HepG2 (cell line): ENCODE results near the gene FASTK. TPM values are rescaled to one million over a fixed set of nuclear protein-coding genes. Genes with fewer than 3 reads are reported as not detected.

ENCODE experiments used
- ATAC-seq: fragments of 200-7000 bp; cut with Tn5 transposase; 3 replicates; pipeline ENCODE4 v1.9.1; 2020; ENCODE audit warnings: mild to moderate bottlenecking, moderate library complexity
- BruUV-seq: library from RNA; stranded (reverse); fragments of 400-500 nt; replicated peaks from 2 replicates; lab custom pipeline; 2021; lab: Mats Ljungman, UMichigan
- CTCF ChIA-PET: fragments of 300-600 bp; formaldehyde crosslinking; extraction: SDS; loops from one replicate; lab custom pipeline; 2021; ENCODE audit warnings: low total read pairs, inconsistent platforms, low intra/inter-chr PET ratio; lab: Yijun Ruan, JAX
- POLR2A ChIA-PET: fragments of 350-600 bp; sonication (Branson Sonifier 250); formaldehyde crosslinking; loops from one replicate; lab custom pipeline; 2020; ENCODE audit warnings: antibody characterized with exemption, inconsistent platforms; lab: Yijun Ruan, JAX
- DNase-seq: peaks from one replicate; pipeline ENCODE4 v3.0.0-alpha.2; 2015; ENCODE audit warnings: low spot score
- FAIRE-seq: peaks from 3 replicates; lab custom pipeline; 2011; peaks lifted over from hg19 to GRCh38; lab: Jason Lieb, UNC
- H2AFZ ChIP-seq: one replicate; pipeline ENCODE4 v1.6.1; 2011; ENCODE audit warnings: low read length, inconsistent platforms
- H3K27ac ChIP-seq: fragments of 300-600 bp; 3 replicates; pipeline ENCODE4 v1.8.0; 2011; ENCODE audit warnings: mixed run types, mild to moderate bottlenecking, mixed read lengths, low read length, inconsistent platforms; ENCODE audit not compliant: insufficient read depth; ENCODE audit errors: extremely low read length
- H3K27me3 ChIP-seq, 2 experiments: fragments of 200-600 bp in 1 of 2; 2 replicates in 1 of 2; 3 replicates in 1 of 2; pipeline versions ENCODE4 v1.6.0 to v1.8.0; 2011; ENCODE audit warnings: low read length in 2 of 2, mild to moderate bottlenecking in 2 of 2, moderate library complexity in 2 of 2, inconsistent platforms in 1 of 2; ENCODE audit not compliant: insufficient read depth in 2 of 2, control insufficient read depth in 1 of 2
- H3K36me3 ChIP-seq, 2 experiments: fragments of 200-600 bp in 1 of 2; replicated peaks in 1 of 2; 2 replicates in 1 of 2; 3 replicates in 1 of 2; pipeline versions ENCODE4 v1.5.1 to v1.8.0; 2011; ENCODE audit warnings: low read length in 2 of 2, inconsistent platforms in 1 of 2; ENCODE audit not compliant: insufficient read depth in 2 of 2, control insufficient read depth in 1 of 2
- H3K4me1 ChIP-seq: 2 replicates; pipeline ENCODE4 v1.5.1; 2012; ENCODE audit warnings: low read length, inconsistent platforms; ENCODE audit not compliant: insufficient read depth
- H3K4me2 ChIP-seq: 2 replicates; pipeline ENCODE4 v1.6.0; 2011; ENCODE audit warnings: low read depth, low read length, inconsistent platforms
- H3K4me3 ChIP-seq, 3 experiments: fragments of 200-600 bp in 1 of 3; sonication (generic), shearing (Covaris generic) in 1 of 3; replicated peaks in 1 of 3; 2 replicates each; pipeline ENCODE4 v1.5.1; 2011 to 2016; ENCODE audit warnings: low read length in 3 of 3, inconsistent platforms in 2 of 3, low read depth in 2 of 3, mild to moderate bottlenecking in 2 of 3, control low read depth in 1 of 3, mixed read lengths in 1 of 3; ENCODE audit not compliant: insufficient read depth in 1 of 3
- H3K79me2 ChIP-seq: one replicate; pipeline ENCODE4 v1.6.1; 2011; ENCODE audit warnings: low read length, inconsistent platforms; ENCODE audit not compliant: insufficient read depth
- H3K9ac ChIP-seq: 2 replicates; pipeline ENCODE4 v1.6.0; 2011; ENCODE audit warnings: mild to moderate bottlenecking, low read depth, low read length, inconsistent platforms; ENCODE audit not compliant: insufficient read depth
- H3K9me3 ChIP-seq: 2 replicates; pipeline ENCODE4 v1.5.1; 2012; ENCODE audit warnings: mild to moderate bottlenecking, low read length
- H4K20me1 ChIP-seq: 2 replicates; pipeline ENCODE4 v1.6.0; 2011; ENCODE audit warnings: inconsistent platforms, mild to moderate bottlenecking, low read length, moderate library complexity; ENCODE audit not compliant: insufficient read depth
- ESRRA ChIP-seq: sonication (generic); formaldehyde crosslinking; IDR thresholded peaks from 2 replicates; pipeline ENCODE4 v1.5.1; 2020; ENCODE audit warnings: mild to moderate bottlenecking, low read depth, missing genetic modification reagents
- HHEX ChIP-seq: IDR thresholded peaks from 2 replicates; pipeline ENCODE4 v1.6.1; 2016; ENCODE audit warnings: control low read depth
- MTF1 ChIP-seq: sonication (generic); formaldehyde crosslinking; IDR thresholded peaks from 2 replicates; pipeline ENCODE4 v1.5.0; 2020; ENCODE audit warnings: missing genetic modification reagents
- NR2F6 ChIP-seq, 2 experiments: IDR thresholded peaks; 2 replicates each; pipeline ENCODE4 v1.6.1; 2016; ENCODE audit warnings: antibody characterized with exemption in 1 of 2, mild to moderate bottlenecking in 1 of 2
- SMAD9 ChIP-seq: sonication (generic); formaldehyde crosslinking; IDR thresholded peaks from 2 replicates; pipeline ENCODE4 v1.5.1; 2020; ENCODE audit warnings: mild to moderate bottlenecking, missing genetic modification reagents
- ZNF552 ChIP-seq: sonication (generic); formaldehyde crosslinking; IDR thresholded peaks from 2 replicates; pipeline ENCODE4 v1.9.0; 2022; ENCODE audit warnings: missing genetic modification reagents, mild to moderate bottlenecking, borderline replicate concordance
- ZNF709 ChIP-seq: sonication (generic); formaldehyde crosslinking; IDR thresholded peaks from 2 replicates; pipeline ENCODE4 v1.5.0; 2020; ENCODE audit warnings: mild to moderate bottlenecking, missing genetic modification reagents
- WGBS: methylation state at CpG from one replicate; pipeline ENCODE4 v1.1.6; 2017; ENCODE audit warnings: low lambda C conversion rate; 5-methylcytosine and 5-hydroxymethylcytosine counted together
- in situ Hi-C: cut with HindIII; loops from 2 replicates; pipeline ENCODE4 v1.10.0; 2017; ENCODE audit warnings: low pct_unique_long_range_greater_than_20kb; ENCODE audit not compliant: extremely low pct_ligation_motif_present
- intact Hi-C: fragments of 100-400 bp; cut with micrococcal nuclease; formaldehyde crosslinking; loops from one replicate; pipeline ENCODE4 v1.10.0; 2022; ENCODE audit not compliant: unreplicated experiment
- polyA plus RNA-seq, 8 experiments: library from polyadenylated mRNA; depleted of rRNA in 3 of 8; stranded (reverse) in 7 of 8; unstranded in 1 of 8; fragments of >200 nt; fragmentation: Illumina TruSeq in 4 of 8; extraction: Trizol in 4 of 8; gene quantifications; 2 replicates each; pipeline versions ENCODE4 v1.2.1 to v1.2.3, GENCODE V29; 2011 to 2016; ENCODE audit warnings: low read depth in 4 of 8, missing spikeins in 1 of 8, mixed read lengths in 1 of 8; ENCODE audit not compliant: insufficient read depth in 1 of 8
- total RNA-seq, 5 experiments: library from RNA; depleted of rRNA; stranded (reverse); fragments of >200 nt; fragmentation: Illumina TruSeq; extraction: Trizol; gene quantifications; 2 replicates each; pipeline ENCODE4 v1.2.3, GENCODE V29; 2016; ENCODE audit warnings: low read depth in 1 of 5
- TF ChIP-seq, protein P1 (sequence below): IDR thresholded peaks from 2 replicates; pipeline ENCODE4 v1.6.1; 2016; ENCODE audit warnings: low read depth, missing genetic modification reagents, missing compliant biosample characterization
- TF ChIP-seq, protein P2 (sequence below): sonication (generic); formaldehyde crosslinking; IDR thresholded peaks from 2 replicates; pipeline ENCODE4 v1.9.0; 2022; ENCODE audit warnings: low read depth, missing genetic modification reagents
- TF ChIP-seq, protein P3 (sequence below): sonication (generic); formaldehyde crosslinking; IDR thresholded peaks from 2 replicates; pipeline ENCODE4 v1.9.0; 2021; ENCODE audit warnings: missing genetic modification reagents, mild to moderate bottlenecking, borderline replicate concordance

Gene FASTK
- total and polyA plus RNA-seq, 2 of the 13 experiments (the other 11 are each of a cell fraction or from before 2014, with no cell fraction given) = 52.9 to 55.7 TPM

DNA sequence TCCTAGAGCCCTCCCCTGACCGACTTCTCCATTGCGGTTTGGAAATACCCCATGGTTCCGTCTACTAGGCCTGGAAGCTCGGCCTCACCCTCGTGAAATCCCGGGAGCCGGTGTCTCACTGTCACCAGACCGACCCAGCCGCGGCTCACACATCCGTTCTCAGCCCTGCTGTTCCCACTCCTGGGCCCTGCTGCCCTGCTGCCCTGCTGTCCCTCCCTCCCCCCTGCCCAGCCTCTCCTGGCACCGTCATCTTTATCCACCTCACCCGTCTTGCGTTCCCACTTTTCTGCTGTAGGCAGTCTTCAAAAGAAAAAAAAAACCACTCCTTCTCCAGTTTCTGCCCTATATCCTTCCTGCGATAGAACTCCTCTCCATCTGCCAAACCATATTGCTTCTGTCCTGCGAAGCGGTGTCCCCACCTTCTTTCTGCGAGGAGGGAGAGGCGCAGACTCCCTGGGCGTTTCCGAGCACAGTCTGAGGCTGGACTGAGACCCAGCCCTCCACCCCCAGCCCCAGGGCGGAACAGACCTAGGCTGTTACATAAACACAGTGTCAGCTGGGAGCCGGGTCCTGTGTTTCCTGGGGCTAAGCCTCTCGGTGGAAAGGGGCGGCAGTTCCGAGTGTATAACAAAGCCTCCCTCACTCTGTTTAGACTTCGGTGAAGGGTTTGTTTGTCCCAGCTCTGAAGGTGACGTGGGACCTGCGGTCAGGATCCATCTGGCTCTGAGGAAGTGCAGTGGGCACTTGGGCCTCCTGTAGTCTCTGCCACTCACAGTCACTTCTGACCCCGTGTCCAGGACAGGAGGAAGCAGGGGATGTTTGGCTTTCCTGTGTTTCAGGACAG, 8.5 kb upstream of the FASTK start (continued):
- TF ChIP-seq, protein P1, sequence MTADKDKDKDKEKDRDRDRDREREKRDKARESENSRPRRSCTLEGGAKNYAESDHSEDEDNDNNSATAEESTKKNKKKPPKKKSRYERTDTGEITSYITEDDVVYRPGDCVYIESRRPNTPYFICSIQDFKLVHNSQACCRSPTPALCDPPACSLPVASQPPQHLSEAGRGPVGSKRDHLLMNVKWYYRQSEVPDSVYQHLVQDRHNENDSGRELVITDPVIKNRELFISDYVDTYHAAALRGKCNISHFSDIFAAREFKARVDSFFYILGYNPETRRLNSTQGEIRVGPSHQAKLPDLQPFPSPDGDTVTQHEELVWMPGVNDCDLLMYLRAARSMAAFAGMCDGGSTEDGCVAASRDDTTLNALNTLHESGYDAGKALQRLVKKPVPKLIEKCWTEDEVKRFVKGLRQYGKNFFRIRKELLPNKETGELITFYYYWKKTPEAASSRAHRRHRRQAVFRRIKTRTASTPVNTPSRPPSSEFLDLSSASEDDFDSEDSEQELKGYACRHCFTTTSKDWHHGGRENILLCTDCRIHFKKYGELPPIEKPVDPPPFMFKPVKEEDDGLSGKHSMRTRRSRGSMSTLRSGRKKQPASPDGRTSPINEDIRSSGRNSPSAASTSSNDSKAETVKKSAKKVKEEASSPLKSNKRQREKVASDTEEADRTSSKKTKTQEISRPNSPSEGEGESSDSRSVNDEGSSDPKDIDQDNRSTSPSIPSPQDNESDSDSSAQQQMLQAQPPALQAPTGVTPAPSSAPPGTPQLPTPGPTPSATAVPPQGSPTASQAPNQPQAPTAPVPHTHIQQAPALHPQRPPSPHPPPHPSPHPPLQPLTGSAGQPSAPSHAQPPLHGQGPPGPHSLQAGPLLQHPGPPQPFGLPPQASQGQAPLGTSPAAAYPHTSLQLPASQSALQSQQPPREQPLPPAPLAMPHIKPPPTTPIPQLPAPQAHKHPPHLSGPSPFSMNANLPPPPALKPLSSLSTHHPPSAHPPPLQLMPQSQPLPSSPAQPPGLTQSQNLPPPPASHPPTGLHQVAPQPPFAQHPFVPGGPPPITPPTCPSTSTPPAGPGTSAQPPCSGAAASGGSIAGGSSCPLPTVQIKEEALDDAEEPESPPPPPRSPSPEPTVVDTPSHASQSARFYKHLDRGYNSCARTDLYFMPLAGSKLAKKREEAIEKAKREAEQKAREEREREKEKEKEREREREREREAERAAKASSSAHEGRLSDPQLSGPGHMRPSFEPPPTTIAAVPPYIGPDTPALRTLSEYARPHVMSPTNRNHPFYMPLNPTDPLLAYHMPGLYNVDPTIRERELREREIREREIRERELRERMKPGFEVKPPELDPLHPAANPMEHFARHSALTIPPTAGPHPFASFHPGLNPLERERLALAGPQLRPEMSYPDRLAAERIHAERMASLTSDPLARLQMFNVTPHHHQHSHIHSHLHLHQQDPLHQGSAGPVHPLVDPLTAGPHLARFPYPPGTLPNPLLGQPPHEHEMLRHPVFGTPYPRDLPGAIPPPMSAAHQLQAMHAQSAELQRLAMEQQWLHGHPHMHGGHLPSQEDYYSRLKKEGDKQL (CRISPR knock-in tag) = no peak
- TF ChIP-seq MTF1 (CRISPR knock-in tag) = no peak
- no peak for TF ChIP-seq HHEX (CRISPR knock-in tag)
- TF ChIP-seq, all 625 proteins: peak for 66

DNA sequence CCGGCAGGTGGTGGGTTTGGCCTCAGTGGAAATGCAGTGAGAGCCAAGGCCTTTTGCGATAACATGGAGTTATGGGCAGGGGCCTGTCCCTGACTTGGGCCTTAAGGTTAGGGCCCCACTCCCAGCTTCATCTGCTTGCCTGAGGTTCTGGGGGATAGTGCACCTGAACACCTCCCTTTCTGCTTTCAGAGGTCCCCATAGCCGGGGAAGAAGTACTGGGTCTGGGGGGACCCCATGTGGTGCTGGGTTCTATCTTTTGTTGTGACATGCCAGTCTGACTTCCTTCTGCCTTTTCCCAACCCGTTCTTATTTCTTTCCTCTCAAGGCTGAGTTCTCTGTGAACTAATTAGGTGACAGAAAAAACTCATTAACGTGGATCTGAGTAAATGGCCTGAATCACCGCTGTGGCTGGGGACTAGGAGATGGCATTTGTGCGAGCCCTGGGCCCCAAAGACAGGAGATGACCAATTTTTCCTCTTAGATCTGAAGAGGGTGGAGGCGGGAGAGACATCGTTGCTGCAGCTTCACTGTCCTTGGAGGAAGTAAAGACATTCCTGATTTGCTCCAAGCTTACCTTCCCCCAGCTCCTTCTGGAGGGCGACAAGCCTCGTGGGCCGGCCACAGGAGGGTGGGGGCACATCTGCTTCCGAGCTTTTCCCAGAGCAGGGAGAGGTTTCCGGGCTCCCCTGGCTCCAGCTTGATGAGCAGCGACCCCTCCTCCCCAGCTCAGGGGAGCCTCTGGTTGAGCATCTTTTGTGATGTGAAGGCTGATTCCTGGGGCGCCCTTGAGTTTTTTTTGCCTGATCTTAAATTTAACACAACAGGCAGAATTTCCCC, 7.6 kb upstream of the FASTK start:
- H3K4me3 ChIP-seq = peak overlapping the region; percentile 93 to 98 (median 95)
- no peak overlapping the region for H2AFZ ChIP-seq
- H3K79me2 ChIP-seq = peaks cover 64% of the 10 kb centered on the region
- intact Hi-C loops = loop anchor here (10.0 kb wide), 1 partner anchor 157 kb away; the partner anchor contains the start of gene SMARCD3
- in situ Hi-C loops = no loop called here
- H3K9me3 ChIP-seq = no peaks in the 10 kb centered on the region
- peaks cover 66% of the 10 kb centered on the region for H3K4me1 ChIP-seq
- H3K27me3 ChIP-seq = no peaks in the 10 kb centered on the region
- ATAC-seq (no peak), FAIRE-seq (no peak), DNase-seq (no peak)
- H4K20me1 ChIP-seq = peaks cover 46% of the 10 kb centered on the region
- TSS peak; percentile 48 for BruUV-seq
- ChIA-PET CTCF (interaction anchor here (2.2 kb wide), 1 partner anchor 23 kb away, joined by 6 read pairs; no protein-coding TSS in a partner anchor), POLR2A (interaction anchor here (0.6 to 6.7 kb wide), 8 partner anchors 7 to 681 kb away, joined by 3 to 82 read pairs (median 4); partner anchors contain the start of genes ABCB8 and FASTK)
- H3K27ac ChIP-seq = peak overlapping the region; percentile 70
- H3K36me3 ChIP-seq = peaks cover 6 to 19% of the 10 kb centered on the region in 2 experiments; a peak in 4 of 5 replicates
- H3K4me2 ChIP-seq = peak overlapping the region; percentile 97
- peak overlapping the region; percentile 88 for H3K9ac ChIP-seq
- WGBS = 39% methylated on average over 12 of the region's 16 CpGs
- TF ChIP-seq ZNF709 (CRISPR knock-in tag) (0 out of 2 replicates have a peak, but pooled peaks have one; percentile 8), ZNF552 (CRISPR knock-in tag) (0 out of 2 replicates have a peak, but pooled peaks have one; percentile 60), ESRRA (no peak), SMAD9 (CRISPR knock-in tag) (no peak), NR2F6 (IDR thresholded peaks at IDR 0.05) (0 out of 2 replicates have a peak, but pooled peaks have one; percentile 4), NR2F6 (CRISPR knock-in tag; IDR thresholded peaks at IDR 0.05) (no peak)
- TF ChIP-seq, protein P2, sequence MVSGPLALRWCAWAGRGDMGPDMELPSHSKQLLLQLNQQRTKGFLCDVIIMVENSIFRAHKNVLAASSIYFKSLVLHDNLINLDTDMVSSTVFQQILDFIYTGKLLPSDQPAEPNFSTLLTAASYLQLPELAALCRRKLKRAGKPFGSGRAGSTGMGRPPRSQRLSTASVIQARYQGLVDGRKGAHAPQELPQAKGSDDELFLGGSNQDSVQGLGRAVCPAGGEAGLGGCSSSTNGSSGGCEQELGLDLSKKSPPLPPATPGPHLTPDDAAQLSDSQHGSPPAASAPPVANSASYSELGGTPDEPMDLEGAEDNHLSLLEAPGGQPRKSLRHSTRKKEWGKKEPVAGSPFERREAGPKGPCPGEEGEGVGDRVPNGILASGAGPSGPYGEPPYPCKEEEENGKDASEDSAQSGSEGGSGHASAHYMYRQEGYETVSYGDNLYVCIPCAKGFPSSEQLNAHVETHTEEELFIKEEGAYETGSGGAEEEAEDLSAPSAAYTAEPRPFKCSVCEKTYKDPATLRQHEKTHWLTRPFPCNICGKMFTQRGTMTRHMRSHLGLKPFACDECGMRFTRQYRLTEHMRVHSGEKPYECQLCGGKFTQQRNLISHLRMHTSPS = peak; percentile 12; the same call in 1 of the 2 replicates
- TF ChIP-seq, protein P3, sequence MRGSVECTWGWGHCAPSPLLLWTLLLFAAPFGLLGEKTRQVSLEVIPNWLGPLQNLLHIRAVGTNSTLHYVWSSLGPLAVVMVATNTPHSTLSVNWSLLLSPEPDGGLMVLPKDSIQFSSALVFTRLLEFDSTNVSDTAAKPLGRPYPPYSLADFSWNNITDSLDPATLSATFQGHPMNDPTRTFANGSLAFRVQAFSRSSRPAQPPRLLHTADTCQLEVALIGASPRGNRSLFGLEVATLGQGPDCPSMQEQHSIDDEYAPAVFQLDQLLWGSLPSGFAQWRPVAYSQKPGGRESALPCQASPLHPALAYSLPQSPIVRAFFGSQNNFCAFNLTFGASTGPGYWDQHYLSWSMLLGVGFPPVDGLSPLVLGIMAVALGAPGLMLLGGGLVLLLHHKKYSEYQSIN = no peak
